ENCODE results near the gene SLC7A6OS.

SLC7A6OS gene

DNA sequence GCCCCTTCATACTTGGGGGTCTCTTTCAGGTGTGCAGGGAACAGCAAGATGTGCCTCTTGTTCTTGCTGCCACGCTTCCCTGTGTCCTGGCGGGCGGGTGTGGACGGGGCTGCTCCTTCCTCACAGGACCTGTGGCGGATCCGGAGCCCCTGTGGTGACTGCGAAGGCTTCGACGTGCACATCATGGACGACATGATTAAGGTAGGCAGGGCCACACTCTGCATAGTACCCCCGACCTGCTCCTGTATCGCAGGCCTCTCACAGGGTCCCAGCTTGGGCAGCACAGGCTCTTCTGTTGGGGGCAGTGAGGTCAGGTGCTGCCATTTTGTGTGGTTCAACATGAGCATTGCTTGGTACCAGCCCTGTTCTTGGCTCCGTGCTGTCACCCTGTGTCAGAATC is 42.6 kb upstream of the SLC7A6OS start:
- H3K9me3 ChIP-seq (ENCODE audit: control insufficient read depth in 5 of 5, low read length in 5 of 5): no peaks in the 10 kb centered on the region
- no peak overlapping the region for H3K9ac ChIP-seq (ENCODE audit: low read length in 5 of 5)
- H3K36me3 ChIP-seq (ENCODE audit: control insufficient read depth in 5 of 5, insufficient read depth in 5 of 5, low read length in 5 of 5): peaks cover 10 to 100% (median 95%) of the 10 kb centered on the region in 5 donors
- no peak overlapping the region for H3K27ac ChIP-seq (ENCODE audit: low read depth, low read length)
- H3K27me3 ChIP-seq (ENCODE audit: control insufficient read depth in 5 of 5, insufficient read depth in 4 of 5, low read length in 5 of 5): no peaks in the 10 kb centered on the region
- H3K4me3 ChIP-seq (ENCODE audit: low read depth in 1 of 5, low read length in 5 of 5): no peak overlapping the region
- peaks cover 0 to 31% (median 15%) of the 10 kb centered on the region in 5 donors for H3K4me1 ChIP-seq (ENCODE audit: control insufficient read depth in 5 of 5, insufficient read depth in 5 of 5, low read length in 5 of 5)

DNA sequence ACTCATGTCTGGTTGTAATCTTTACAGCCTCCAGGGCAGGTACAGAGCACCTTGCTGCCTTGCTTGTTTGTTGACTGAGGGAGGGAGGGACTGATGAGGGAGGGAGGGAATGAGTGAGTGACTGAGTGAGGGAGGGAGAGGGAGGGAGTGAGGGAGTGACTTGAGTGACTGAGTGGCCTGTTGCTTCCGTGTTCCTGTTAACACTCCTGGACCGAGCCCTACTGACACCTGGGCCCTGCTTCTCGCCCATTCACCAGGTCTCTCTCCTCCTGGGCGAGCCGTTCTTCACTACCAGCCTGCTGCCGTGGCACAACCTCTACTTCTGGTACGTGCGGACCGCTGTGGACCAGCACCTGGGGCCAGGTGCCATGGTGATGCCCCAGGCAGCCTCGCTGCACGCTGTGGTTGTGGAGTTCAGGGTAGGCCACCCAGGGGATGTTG is 41.3 kb upstream of the SLC7A6OS start:
- Histone ChIP-seq H3K27me3 (ENCODE audit: control insufficient read depth in 5 of 5, insufficient read depth in 4 of 5, low read length in 5 of 5) (no peaks in the 10 kb centered on the region), H3K4me1 (ENCODE audit: control insufficient read depth in 5 of 5, insufficient read depth in 5 of 5, low read length in 5 of 5) (peaks cover 0 to 25% (median 15%) of the 10 kb centered on the region in 5 donors), H3K4me3 (ENCODE audit: low read depth in 1 of 5, low read length in 5 of 5) (no peak overlapping the region), H3K36me3 (ENCODE audit: control insufficient read depth in 5 of 5, insufficient read depth in 5 of 5, low read length in 5 of 5) (peaks cover 10 to 100% (median 97%) of the 10 kb centered on the region in 5 donors), H3K9ac (ENCODE audit: low read length in 5 of 5) (no peak overlapping the region), H3K27ac (ENCODE audit: low read depth, low read length) (no peak overlapping the region), H3K9me3 (ENCODE audit: control insufficient read depth in 5 of 5, low read length in 5 of 5) (no peaks in the 10 kb centered on the region)

DNA sequence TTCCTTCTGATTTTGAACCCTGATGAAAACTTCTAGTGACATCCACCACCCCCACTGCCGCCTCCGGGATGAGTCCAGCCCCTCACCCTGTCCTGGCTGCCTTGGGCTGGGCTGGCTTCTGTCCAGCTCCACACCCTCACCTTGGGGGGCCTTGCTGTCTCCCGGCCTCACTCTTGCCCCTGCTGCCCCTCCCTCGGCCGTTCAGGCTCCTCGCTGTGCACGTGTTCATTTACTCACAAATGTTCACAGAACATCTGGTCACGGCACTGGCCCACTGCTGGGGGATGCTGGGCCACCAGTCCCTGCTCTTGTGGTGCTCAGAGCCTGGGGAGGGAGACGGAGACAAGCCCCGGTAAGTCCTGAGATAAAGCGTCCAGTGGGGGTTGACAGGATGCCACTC is 40.7 kb upstream of the SLC7A6OS start:
- H3K27ac ChIP-seq (ENCODE audit: low read depth, low read length): no peak overlapping the region
- no peaks in the 10 kb centered on the region for H3K9me3 ChIP-seq (ENCODE audit: control insufficient read depth in 5 of 5, low read length in 5 of 5)
- H3K4me1 ChIP-seq (ENCODE audit: control insufficient read depth in 5 of 5, insufficient read depth in 5 of 5, low read length in 5 of 5): peaks cover 0 to 19% (median 10%) of the 10 kb centered on the region in 5 donors
- H3K36me3 ChIP-seq (ENCODE audit: control insufficient read depth in 5 of 5, insufficient read depth in 5 of 5, low read length in 5 of 5): peaks cover 10 to 100% (median 97%) of the 10 kb centered on the region in 5 donors
- no peak overlapping the region for H3K9ac ChIP-seq (ENCODE audit: low read length in 5 of 5)
- H3K4me3 ChIP-seq (ENCODE audit: low read depth in 1 of 5, low read length in 5 of 5): no peak overlapping the region
- no peaks in the 10 kb centered on the region for H3K27me3 ChIP-seq (ENCODE audit: control insufficient read depth in 5 of 5, insufficient read depth in 4 of 5, low read length in 5 of 5)

DNA sequence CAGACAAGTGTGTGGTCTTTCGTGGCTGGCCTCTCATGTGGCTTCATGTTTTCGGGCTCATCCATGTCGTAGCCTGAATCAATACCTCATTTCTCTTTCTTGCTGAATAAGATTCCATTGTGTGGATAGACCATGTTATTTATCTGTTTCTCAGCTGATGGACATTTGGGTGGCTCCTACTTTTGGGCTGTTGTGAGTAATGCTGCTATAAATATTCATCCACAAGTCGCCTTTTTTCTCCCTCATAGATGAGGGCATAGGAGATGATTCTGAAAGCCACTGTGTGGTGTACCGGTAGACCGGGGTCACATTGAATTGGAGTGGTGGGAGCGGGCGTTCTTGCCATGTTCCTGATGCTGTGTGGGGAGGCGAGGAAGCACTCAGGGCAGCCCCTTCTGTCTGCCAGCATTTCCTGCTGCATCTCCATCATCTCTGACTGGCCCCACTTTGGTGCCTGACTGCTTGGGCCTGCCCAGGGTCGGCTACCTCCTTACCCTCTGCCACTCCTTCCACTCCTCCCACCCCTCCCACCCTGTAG is 40.1 kb upstream of the SLC7A6OS start:
- Histone ChIP-seq H3K9me3 (ENCODE audit: control insufficient read depth in 5 of 5, low read length in 5 of 5) (no peaks in the 10 kb centered on the region), H3K27ac (ENCODE audit: low read depth, low read length) (no peak overlapping the region), H3K9ac (ENCODE audit: low read length in 5 of 5) (no peak overlapping the region), H3K4me3 (ENCODE audit: low read depth in 1 of 5, low read length in 5 of 5) (no peak overlapping the region), H3K27me3 (ENCODE audit: control insufficient read depth in 5 of 5, insufficient read depth in 4 of 5, low read length in 5 of 5) (no peaks in the 10 kb centered on the region), H3K4me1 (ENCODE audit: control insufficient read depth in 5 of 5, insufficient read depth in 5 of 5, low read length in 5 of 5) (peaks cover 0 to 14% (median 4%) of the 10 kb centered on the region in 5 donors), H3K36me3 (ENCODE audit: control insufficient read depth in 5 of 5, insufficient read depth in 5 of 5, low read length in 5 of 5) (peaks cover 10 to 100% (median 98%) of the 10 kb centered on the region in 5 donors)

DNA sequence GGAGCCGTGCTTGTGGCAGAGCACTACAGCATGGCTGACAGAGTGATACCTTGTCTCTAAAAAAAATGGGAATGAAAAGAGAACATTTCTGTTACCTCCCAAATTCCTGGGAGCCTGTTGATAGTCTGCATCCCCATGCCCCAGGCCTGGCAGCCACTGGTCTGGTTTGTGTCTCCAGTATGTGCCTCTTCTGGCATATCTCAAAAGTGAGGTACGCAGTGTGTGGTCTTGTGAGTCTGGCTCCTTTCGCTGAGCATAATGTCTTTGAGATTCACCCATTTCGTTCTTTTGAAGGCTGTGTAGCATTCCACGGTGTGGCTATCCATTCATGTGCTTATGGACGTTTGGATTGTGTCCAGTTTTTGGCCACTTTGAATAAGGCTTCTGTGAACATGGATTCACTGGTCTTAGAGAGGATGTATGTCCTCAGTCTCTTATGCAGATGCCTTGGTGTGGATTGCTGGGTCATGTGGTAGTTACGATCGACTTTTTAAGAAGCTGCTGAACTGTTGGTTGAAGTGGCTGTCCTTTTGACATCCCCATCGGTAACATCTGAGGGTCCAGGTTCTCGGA is 39.2 kb upstream of the SLC7A6OS start:
- no peak overlapping the region for H3K9ac ChIP-seq (ENCODE audit: low read length in 5 of 5)
- peaks cover 10 to 99% (median 98%) of the 10 kb centered on the region in 5 donors for H3K36me3 ChIP-seq (ENCODE audit: control insufficient read depth in 5 of 5, insufficient read depth in 5 of 5, low read length in 5 of 5)
- no peak overlapping the region for H3K27ac ChIP-seq (ENCODE audit: low read depth, low read length)
- peaks cover 0 to 12% (median 5%) of the 10 kb centered on the region in 5 donors for H3K4me1 ChIP-seq (ENCODE audit: control insufficient read depth in 5 of 5, insufficient read depth in 5 of 5, low read length in 5 of 5)
- no peak overlapping the region for H3K4me3 ChIP-seq (ENCODE audit: low read depth in 1 of 5, low read length in 5 of 5)
- no peaks in the 10 kb centered on the region for H3K9me3 ChIP-seq (ENCODE audit: control insufficient read depth in 5 of 5, low read length in 5 of 5)
- H3K27me3 ChIP-seq (ENCODE audit: control insufficient read depth in 5 of 5, insufficient read depth in 4 of 5, low read length in 5 of 5): no peaks in the 10 kb centered on the region

DNA sequence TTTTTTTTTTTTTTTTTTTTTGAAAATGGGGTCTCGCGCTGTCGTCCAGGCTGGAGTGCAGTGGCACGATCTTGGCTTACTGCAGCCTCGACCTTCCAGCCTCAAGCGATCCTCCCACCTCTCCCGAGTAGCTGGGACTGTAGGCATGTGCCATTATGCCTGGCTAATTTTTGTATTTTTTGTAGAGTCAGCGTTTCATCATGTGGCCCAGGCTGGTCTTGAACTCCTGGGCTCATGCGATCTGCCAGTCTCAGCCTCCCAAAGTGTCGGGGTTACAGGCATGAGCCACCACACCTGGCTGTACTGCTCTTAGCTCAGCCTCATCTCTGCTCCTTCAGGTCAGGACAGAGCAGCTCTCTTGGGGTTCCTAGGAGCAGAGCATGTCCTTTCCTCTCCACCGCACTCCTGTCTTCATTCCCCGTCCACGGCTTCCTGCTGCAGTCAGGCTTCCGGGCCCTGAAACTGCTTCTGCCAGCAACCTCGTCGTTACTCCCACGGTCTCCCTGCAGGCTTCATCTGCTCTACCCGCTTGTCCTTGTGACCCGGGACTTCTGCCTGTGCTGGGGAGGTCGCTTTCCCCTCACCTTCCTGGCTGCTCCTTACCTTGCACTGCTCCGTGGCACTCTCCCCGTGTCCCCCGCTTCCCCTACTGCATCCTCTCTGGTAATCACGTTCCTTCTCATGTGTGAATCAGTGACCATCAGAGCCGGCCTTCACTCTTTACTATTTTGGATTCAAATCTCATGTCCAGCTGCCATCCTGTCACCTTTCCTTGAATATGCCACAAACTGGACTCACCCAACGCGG is 38.1 kb upstream of the SLC7A6OS start:
- Histone ChIP-seq H3K9ac (ENCODE audit: low read length in 5 of 5) (no peak overlapping the region), H3K36me3 (ENCODE audit: control insufficient read depth in 5 of 5, insufficient read depth in 5 of 5, low read length in 5 of 5) (peaks cover 10 to 93% (median 87%) of the 10 kb centered on the region in 5 donors), H3K27me3 (ENCODE audit: control insufficient read depth in 5 of 5, insufficient read depth in 4 of 5, low read length in 5 of 5) (no peaks in the 10 kb centered on the region), H3K27ac (ENCODE audit: low read depth, low read length) (no peak overlapping the region), H3K4me1 (ENCODE audit: control insufficient read depth in 5 of 5, insufficient read depth in 5 of 5, low read length in 5 of 5) (peaks cover 0 to 12% (median 6%) of the 10 kb centered on the region in 5 donors), H3K4me3 (ENCODE audit: low read depth in 1 of 5, low read length in 5 of 5) (no peak overlapping the region), H3K9me3 (ENCODE audit: control insufficient read depth in 5 of 5, low read length in 5 of 5) (no peaks in the 10 kb centered on the region)

DNA sequence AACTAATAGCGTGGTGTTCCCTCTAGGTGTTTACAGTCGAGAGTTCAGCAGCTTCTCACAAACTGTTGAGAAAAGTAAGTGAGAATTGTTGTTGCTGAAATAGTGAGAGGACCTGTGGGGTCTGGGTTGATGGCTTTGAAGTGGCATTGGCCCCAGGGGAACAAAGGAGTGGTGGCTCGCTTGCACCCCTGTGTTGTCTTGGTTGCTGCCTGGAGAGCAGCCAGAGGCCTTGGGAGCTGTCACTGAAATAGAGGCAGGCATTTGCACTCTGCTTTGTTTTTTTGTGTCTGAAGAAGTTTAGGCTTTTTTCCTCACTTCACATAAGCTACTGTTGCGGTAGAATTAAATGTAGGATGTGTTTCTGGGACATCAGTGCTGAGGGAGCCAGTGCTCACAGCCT is 36.9 kb upstream of the SLC7A6OS start:
- H3K27me3 ChIP-seq (ENCODE audit: control insufficient read depth in 5 of 5, insufficient read depth in 4 of 5, low read length in 5 of 5): no peaks in the 10 kb centered on the region
- peaks cover 0 to 12% (median 6%) of the 10 kb centered on the region in 5 donors for H3K4me1 ChIP-seq (ENCODE audit: control insufficient read depth in 5 of 5, insufficient read depth in 5 of 5, low read length in 5 of 5)
- no peak overlapping the region for H3K9ac ChIP-seq (ENCODE audit: low read length in 5 of 5)
- H3K36me3 ChIP-seq (ENCODE audit: control insufficient read depth in 5 of 5, insufficient read depth in 5 of 5, low read length in 5 of 5): peaks cover 8 to 91% (median 81%) of the 10 kb centered on the region in 5 donors
- H3K27ac ChIP-seq (ENCODE audit: low read depth, low read length): no peak overlapping the region
- H3K4me3 ChIP-seq (ENCODE audit: low read depth in 1 of 5, low read length in 5 of 5): no peak overlapping the region
- H3K9me3 ChIP-seq (ENCODE audit: control insufficient read depth in 5 of 5, low read length in 5 of 5): no peaks in the 10 kb centered on the region

DNA sequence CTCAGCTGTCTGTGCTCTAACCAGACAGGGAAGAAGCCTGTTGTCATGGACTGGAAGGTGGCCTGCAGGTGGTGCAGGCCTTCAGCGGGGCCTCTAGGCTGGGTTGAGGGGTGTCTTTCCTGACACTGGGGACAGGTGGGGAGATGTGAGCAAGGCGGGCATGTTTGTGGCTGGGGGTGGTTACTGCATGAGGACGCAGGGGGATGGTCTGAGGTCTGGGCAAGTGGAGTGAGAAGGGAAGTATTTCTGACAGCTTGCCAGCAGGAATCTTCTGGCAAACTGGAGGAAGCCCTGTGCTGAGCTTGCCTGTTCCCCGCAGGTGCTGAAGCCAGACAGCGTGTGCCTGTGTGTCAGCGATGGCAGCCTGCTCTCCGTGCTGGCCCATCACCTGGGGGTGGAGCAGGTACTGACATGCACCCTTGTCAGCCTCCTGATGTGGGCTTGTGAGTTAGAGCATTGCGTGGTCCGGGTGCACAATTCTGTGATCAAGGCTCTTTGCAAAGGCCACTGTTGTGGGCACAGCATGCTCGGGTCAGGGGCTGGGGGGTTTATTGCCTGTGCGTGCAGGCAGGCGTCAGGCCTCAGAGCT is 36.2 kb upstream of the SLC7A6OS start:
- no peak overlapping the region for H3K4me3 ChIP-seq (ENCODE audit: low read depth in 1 of 5, low read length in 5 of 5)
- no peak overlapping the region for H3K27ac ChIP-seq (ENCODE audit: low read depth, low read length)
- H3K4me1 ChIP-seq (ENCODE audit: control insufficient read depth in 5 of 5, insufficient read depth in 5 of 5, low read length in 5 of 5): peaks cover 0 to 12% (median 6%) of the 10 kb centered on the region in 5 donors
- H3K9me3 ChIP-seq (ENCODE audit: control insufficient read depth in 5 of 5, low read length in 5 of 5): no peaks in the 10 kb centered on the region
- H3K27me3 ChIP-seq (ENCODE audit: control insufficient read depth in 5 of 5, insufficient read depth in 4 of 5, low read length in 5 of 5): no peaks in the 10 kb centered on the region
- H3K9ac ChIP-seq (ENCODE audit: low read length in 5 of 5): no peak overlapping the region
- H3K36me3 ChIP-seq (ENCODE audit: control insufficient read depth in 5 of 5, insufficient read depth in 5 of 5, low read length in 5 of 5): peaks cover 6 to 91% (median 81%) of the 10 kb centered on the region in 5 donors

DNA sequence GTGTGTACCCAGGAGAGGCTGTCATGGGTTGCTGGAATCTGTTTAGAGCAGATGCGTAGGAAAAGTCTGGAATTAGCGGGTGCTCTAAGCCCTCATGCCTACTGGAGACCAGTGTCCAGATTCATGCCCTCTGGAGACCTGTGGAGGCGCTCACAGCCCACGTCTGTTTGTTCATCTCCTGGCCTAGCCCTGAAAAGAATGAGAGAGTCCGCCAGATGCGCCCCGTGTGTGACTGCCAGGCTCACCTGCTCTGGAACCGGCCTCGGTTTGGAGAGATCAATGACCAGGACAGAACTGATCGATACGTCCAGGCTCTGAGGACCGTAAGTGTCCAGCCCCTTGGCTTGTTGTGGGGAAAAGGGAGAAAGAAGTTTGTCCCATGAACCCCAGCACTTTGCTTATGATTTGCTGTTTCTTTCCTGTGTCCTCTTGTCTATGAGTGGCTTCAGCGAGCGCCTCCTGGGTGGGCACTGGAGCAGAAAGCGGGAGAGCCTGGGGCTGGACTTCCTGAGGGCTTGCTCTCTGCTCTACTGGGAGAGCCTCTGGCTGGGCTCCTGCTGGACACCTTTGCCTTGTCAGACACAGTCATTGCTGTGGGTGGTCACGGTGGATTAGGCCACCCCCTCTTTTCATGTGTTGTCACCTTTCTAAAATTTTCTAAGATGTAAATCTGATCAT is 35.4 kb upstream of the SLC7A6OS start:
- H3K27ac ChIP-seq (ENCODE audit: low read depth, low read length): no peak overlapping the region
- H3K36me3 ChIP-seq (ENCODE audit: control insufficient read depth in 5 of 5, insufficient read depth in 5 of 5, low read length in 5 of 5): peaks cover 6 to 86% (median 79%) of the 10 kb centered on the region in 5 donors
- no peaks in the 10 kb centered on the region for H3K27me3 ChIP-seq (ENCODE audit: control insufficient read depth in 5 of 5, insufficient read depth in 4 of 5, low read length in 5 of 5)
- no peak overlapping the region for H3K9ac ChIP-seq (ENCODE audit: low read length in 5 of 5)
- H3K4me3 ChIP-seq (ENCODE audit: low read depth in 1 of 5, low read length in 5 of 5): no peak overlapping the region
- peaks cover 0 to 12% (median 6%) of the 10 kb centered on the region in 5 donors for H3K4me1 ChIP-seq (ENCODE audit: control insufficient read depth in 5 of 5, insufficient read depth in 5 of 5, low read length in 5 of 5)
- H3K9me3 ChIP-seq (ENCODE audit: control insufficient read depth in 5 of 5, low read length in 5 of 5): no peaks in the 10 kb centered on the region

Data from subcutaneous abdominal adipose tissue (tissue), 5 donors.